Measurements from ENCODE around the gene MANSC4. TPM values are rescaled to one million over a fixed set of nuclear protein-coding genes. Genes with fewer than 3 reads are reported as not detected.

MANSC4 gene
- total RNA-seq, 1 donor, result not detected

DNA sequence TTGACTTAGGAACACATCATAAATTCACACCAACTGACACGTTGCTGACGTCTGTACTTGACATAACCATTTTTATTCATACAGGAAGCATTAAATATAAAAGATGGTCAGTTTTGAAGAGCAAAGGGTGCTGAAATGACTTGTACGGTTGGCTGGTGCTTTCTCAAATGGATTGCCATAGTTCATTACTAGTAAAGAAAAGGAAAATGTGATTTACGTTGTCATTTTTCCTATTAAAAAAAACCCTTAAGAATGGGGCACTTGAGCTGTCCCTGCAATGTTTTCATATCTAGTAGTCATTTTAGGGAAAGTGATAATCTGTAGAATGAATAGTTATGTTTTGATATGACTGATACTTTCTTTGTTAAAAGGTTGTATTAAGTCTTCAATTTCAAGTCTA is 22.5 kb upstream of the MANSC4 start:
- H3K9me3 ChIP-seq (ENCODE audit: low read depth, low read length), result no peaks in the 10 kb centered on the region
- H2AFZ ChIP-seq (ENCODE audit: low read length), result no peak overlapping the region
- DNase-seq (ENCODE audit: insufficient read length, low spot score, missing footprints), result no peak
- H3K4me2 ChIP-seq (ENCODE audit: insufficient read depth, low read length), result no peak overlapping the region
- no peaks in the 10 kb centered on the region for H4K20me1 ChIP-seq (ENCODE audit: insufficient read depth, low read length)
- TF ChIP-seq, protein P1, sequence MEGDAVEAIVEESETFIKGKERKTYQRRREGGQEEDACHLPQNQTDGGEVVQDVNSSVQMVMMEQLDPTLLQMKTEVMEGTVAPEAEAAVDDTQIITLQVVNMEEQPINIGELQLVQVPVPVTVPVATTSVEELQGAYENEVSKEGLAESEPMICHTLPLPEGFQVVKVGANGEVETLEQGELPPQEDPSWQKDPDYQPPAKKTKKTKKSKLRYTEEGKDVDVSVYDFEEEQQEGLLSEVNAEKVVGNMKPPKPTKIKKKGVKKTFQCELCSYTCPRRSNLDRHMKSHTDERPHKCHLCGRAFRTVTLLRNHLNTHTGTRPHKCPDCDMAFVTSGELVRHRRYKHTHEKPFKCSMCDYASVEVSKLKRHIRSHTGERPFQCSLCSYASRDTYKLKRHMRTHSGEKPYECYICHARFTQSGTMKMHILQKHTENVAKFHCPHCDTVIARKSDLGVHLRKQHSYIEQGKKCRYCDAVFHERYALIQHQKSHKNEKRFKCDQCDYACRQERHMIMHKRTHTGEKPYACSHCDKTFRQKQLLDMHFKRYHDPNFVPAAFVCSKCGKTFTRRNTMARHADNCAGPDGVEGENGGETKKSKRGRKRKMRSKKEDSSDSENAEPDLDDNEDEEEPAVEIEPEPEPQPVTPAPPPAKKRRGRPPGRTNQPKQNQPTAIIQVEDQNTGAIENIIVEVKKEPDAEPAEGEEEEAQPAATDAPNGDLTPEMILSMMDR (IDR thresholded peaks at IDR 0.05; ENCODE audit: extremely low read depth, low read depth, low read length), result no peak
- no peak overlapping the region for H3K4me3 ChIP-seq (ENCODE audit: insufficient read depth, low read length)
- no peak overlapping the region for H3K27ac ChIP-seq (ENCODE audit: low read depth, low read length)
- no peaks in the 10 kb centered on the region for H3K79me2 ChIP-seq (ENCODE audit: insufficient read depth, low read length)
- H3K4me1 ChIP-seq (ENCODE audit: insufficient read depth, low read length), result no peaks in the 10 kb centered on the region
- H3K27me3 ChIP-seq (ENCODE audit: insufficient read depth, low read length), result no peaks in the 10 kb centered on the region
- H3K36me3 ChIP-seq (ENCODE audit: insufficient read depth, low read length), result peaks cover 27% of the 10 kb centered on the region

DNA sequence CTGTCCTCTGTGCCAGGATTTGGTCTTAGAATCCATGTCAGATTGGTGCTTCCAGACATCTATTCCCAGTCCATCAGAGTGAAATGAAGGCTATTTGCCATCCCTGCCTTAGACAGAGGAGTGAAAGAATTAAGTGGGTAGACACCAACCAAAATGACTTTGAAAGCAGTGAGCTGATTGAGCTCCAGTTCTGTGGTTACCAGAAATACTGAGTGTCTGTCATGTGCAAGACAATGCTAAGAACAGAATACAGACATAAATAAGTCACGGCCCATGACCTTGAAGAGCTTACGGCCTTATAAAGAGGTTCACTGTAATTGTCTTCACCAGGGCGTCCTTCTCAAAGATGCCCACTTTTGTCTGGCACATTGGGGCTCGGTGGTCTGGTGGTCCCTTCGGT is 21.6 kb upstream of the MANSC4 start:
- Histone ChIP-seq H3K4me2 (ENCODE audit: insufficient read depth, low read length) (no peak overlapping the region), H2AFZ (ENCODE audit: low read length) (no peak overlapping the region), H3K27me3 (ENCODE audit: insufficient read depth, low read length) (no peaks in the 10 kb centered on the region), H3K27ac (ENCODE audit: low read depth, low read length) (no peak overlapping the region), H3K36me3 (ENCODE audit: insufficient read depth, low read length) (peaks cover 33% of the 10 kb centered on the region), H3K9me3 (ENCODE audit: low read depth, low read length) (no peaks in the 10 kb centered on the region), H3K4me3 (ENCODE audit: insufficient read depth, low read length) (no peak overlapping the region), H4K20me1 (ENCODE audit: insufficient read depth, low read length) (no peaks in the 10 kb centered on the region), H3K4me1 (ENCODE audit: insufficient read depth, low read length) (no peaks in the 10 kb centered on the region), H3K79me2 (ENCODE audit: insufficient read depth, low read length) (no peaks in the 10 kb centered on the region)
- no peak for DNase-seq (ENCODE audit: insufficient read length, low spot score, missing footprints)
- TF ChIP-seq, protein P1 (IDR thresholded peaks at IDR 0.05; ENCODE audit: extremely low read depth, low read depth, low read length), result no peak

DNA sequence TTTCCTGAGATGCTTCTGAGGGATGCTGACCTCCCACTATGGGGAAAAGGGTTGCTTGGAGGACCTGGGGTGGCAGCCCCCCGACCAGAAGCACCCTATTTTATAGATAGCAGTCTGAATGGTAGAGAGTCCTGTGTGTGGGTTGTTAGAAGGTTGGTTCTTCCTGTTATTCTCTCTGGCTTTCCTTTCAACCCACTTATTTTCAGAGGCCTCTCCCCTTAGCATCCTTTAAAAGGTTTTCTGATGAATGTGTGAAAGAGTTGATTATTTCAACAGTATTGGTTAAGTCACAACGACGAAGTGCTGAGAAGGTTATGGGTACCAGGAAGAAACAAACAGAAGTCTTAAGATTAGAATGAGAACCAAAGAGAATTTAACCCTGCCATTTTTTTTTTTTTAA is 20.8 kb upstream of the MANSC4 start:
- Histone ChIP-seq H3K4me1 (ENCODE audit: insufficient read depth, low read length) (no peaks in the 10 kb centered on the region), H3K36me3 (ENCODE audit: insufficient read depth, low read length) (peaks cover 36% of the 10 kb centered on the region), H3K4me2 (ENCODE audit: insufficient read depth, low read length) (no peak overlapping the region), H3K27me3 (ENCODE audit: insufficient read depth, low read length) (no peaks in the 10 kb centered on the region), H3K27ac (ENCODE audit: low read depth, low read length) (no peak overlapping the region), H2AFZ (ENCODE audit: low read length) (no peak overlapping the region), H3K79me2 (ENCODE audit: insufficient read depth, low read length) (no peaks in the 10 kb centered on the region), H4K20me1 (ENCODE audit: insufficient read depth, low read length) (no peaks in the 10 kb centered on the region), H3K9me3 (ENCODE audit: low read depth, low read length) (no peaks in the 10 kb centered on the region), H3K4me3 (ENCODE audit: insufficient read depth, low read length) (no peak overlapping the region)
- TF ChIP-seq, protein P1 (IDR thresholded peaks at IDR 0.05; ENCODE audit: extremely low read depth, low read depth, low read length), result no peak
- DNase-seq (ENCODE audit: insufficient read length, low spot score, missing footprints), result no peak

DNA sequence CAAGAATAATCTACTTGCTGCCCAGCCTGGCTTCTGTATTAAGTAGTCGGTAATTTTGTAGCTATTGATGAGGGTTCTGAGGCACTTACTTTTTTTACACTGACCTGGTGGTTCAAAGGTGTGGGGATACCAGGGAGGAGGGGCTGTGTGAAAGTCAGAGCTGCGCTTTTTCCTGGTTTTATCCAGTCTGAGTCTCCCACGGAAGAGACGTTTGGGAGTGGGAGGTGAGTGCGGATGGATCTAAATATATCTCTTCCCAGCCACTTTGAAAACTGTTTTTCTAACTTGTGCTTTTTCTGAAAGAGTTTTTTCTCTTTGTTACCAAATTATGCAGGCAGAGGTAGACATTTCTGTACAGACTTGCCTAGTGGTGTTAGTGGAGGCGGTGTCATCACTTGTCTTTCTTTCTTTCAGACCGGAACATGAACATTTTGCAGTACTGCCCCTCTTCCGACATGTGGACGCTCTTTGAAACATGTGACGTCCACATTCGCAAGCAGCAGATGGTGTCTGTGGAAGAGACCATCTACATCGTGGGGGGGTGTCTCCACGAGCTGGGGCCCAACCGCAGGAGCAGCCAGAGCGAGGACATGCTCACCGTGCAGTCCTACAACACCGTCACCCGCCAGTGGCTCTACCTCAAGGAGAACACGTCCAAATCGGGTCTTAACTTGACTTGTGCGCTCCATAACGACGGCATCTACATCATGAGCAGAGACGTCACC is 17.4 kb upstream of the MANSC4 start:
- DNase-seq (ENCODE audit: insufficient read length, low spot score, missing footprints), result no peak
- H3K4me3 ChIP-seq (ENCODE audit: insufficient read depth, low read length), result no peak overlapping the region
- H3K36me3 ChIP-seq (ENCODE audit: insufficient read depth, low read length), result peaks cover 45% of the 10 kb centered on the region
- no peaks in the 10 kb centered on the region for H4K20me1 ChIP-seq (ENCODE audit: insufficient read depth, low read length)
- H3K4me2 ChIP-seq (ENCODE audit: insufficient read depth, low read length), result no peak overlapping the region
- no peaks in the 10 kb centered on the region for H3K9me3 ChIP-seq (ENCODE audit: low read depth, low read length)
- no peaks in the 10 kb centered on the region for H3K79me2 ChIP-seq (ENCODE audit: insufficient read depth, low read length)
- no peaks in the 10 kb centered on the region for H3K27me3 ChIP-seq (ENCODE audit: insufficient read depth, low read length)
- TF ChIP-seq, protein P1 (IDR thresholded peaks at IDR 0.05; ENCODE audit: extremely low read depth, low read depth, low read length), result no peak
- H2AFZ ChIP-seq (ENCODE audit: low read length), result no peak overlapping the region
- H3K27ac ChIP-seq (ENCODE audit: low read depth, low read length), result no peak overlapping the region
- H3K4me1 ChIP-seq (ENCODE audit: insufficient read depth, low read length), result no peaks in the 10 kb centered on the region
